GM20000 (cell line): Measurements from ENCODE around the gene GNG7.

ENCODE experiments used
- DNase-seq: peaks from one replicate; pipeline ENCODE4 v3.0.0; 2012; ENCODE audit warnings: low spot score
- CTCF ChIP-seq: IDR thresholded peaks from 2 replicates; pipeline ENCODE4 v1.5.1; 2012; ENCODE audit warnings: mild to moderate bottlenecking, control low read depth; ENCODE audit errors: extremely low read depth, missing control alignments

GNG7 gene

GRCh38 chr19:2604747-2605329 lies 97.7 kb downstream of the GNG7 start:
- no peak for DNase-seq
- TF ChIP-seq CTCF: no peak

GRCh38 chr19:2603334-2603733 lies 99.2 kb downstream of the GNG7 start:
- TF ChIP-seq CTCF: no peak
- no peak for DNase-seq

DNA sequence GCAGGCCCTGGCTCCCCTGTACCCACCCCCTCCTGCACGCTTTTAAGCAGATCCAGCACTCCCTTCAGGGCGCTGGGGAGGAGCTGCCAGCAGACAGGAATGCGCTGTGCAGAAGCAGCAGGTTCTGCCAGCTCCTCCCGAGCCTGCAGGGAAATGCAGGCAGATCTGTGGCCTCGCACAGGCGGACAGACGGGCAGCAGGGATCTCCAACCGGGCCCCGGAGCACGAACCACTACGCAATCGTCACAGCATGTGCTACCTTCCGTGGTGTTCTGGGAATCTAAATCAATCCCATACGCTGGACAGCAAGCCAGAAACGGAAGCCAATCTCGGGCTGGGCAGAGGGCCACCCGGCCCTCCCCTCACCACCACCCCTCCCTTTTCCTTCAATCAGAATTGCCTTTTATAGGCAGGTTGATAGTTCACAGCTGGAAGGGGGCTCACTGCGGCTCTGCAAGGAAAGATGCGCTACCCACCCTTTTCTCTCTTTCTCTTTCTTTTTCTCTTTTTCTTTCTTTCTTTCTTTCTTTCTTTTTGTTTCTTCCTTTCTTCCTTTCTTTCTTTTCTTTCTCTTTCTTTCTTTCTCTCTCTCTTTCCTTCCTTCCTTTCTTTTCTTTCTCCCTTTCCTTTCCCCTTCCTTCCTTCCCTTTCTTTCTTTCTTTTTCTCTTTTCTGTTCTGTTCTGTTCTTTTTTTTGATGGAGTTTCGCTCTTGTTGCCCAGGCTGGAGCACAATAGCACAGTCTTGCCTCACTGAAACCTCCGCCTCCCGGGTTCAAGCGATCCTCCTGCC lies 99.9 kb downstream of the GNG7 start:
- DNase-seq: no peak
- no peak for TF ChIP-seq CTCF

GRCh38 chr19:2600914-2601870 lies 101.3 kb downstream of the GNG7 start:
- no peak for TF ChIP-seq CTCF
- no peak for DNase-seq

DNA sequence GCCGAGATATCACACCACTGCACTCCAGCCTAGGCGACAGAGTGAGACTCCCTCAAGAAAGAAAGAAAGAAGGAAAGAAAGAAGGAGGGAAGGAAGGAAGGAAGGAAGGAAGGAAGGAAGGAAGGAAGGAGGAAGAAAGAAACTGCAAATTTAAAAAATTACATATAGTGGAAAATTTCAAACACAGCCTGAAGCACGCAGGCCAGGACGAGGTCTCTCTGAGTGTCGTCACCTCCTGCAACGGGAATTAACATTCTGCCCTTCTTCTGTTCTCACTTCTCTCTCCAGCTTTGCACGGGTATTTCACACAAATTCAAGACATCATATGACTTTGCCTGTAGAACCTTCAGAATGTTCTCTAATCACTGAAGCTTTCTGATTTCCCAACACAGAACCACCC lies 108.2 kb downstream of the GNG7 start:
- TF ChIP-seq CTCF: no peak
- peak; percentile 56 for DNase-seq

GRCh38 chr19:2592824-2593223 lies 109.7 kb downstream of the GNG7 start:
- DNase-seq: no peak
- no peak for TF ChIP-seq CTCF
